Endothelial cell (in vitro differentiated cells): ENCODE results near the gene SCP2D1. TPM values are rescaled to one million over a fixed set of nuclear protein-coding genes. Genes with fewer than 3 reads are reported as not detected.

Source experiments
- DNase-seq: peaks from one replicate; pipeline ENCODE4 v3.0.0; 2021; ENCODE audit warnings: low spot score
- H3K27ac Mint-ChIP-seq: one replicate; pipeline ENCODE4 v1.8.0; 2021; ENCODE audit warnings: mixed read lengths, inconsistent platforms; ENCODE audit not compliant: unreplicated experiment
- H3K27me3 Mint-ChIP-seq: one replicate; pipeline ENCODE4 v1.8.0; 2021; ENCODE audit warnings: mild to moderate bottlenecking, moderate library complexity, mixed read lengths, inconsistent platforms; ENCODE audit not compliant: unreplicated experiment
- H3K36me3 Mint-ChIP-seq: one replicate; pipeline ENCODE4 v1.8.0; 2021; ENCODE audit warnings: mild to moderate bottlenecking, low read depth, mixed read lengths, inconsistent platforms; ENCODE audit not compliant: unreplicated experiment
- H3K4me1 Mint-ChIP-seq: one replicate; pipeline ENCODE4 v1.8.0; 2021; ENCODE audit warnings: mild to moderate bottlenecking, mixed read lengths, inconsistent platforms; ENCODE audit not compliant: unreplicated experiment
- H3K4me3 Mint-ChIP-seq: one replicate; pipeline ENCODE4 v1.8.0; 2021; ENCODE audit warnings: mild to moderate bottlenecking, mixed read lengths, inconsistent platforms; ENCODE audit not compliant: unreplicated experiment
- H3K9me3 Mint-ChIP-seq: one replicate; pipeline ENCODE4 v1.8.0; 2021; ENCODE audit warnings: mixed read lengths, inconsistent platforms; ENCODE audit not compliant: unreplicated experiment
- CTCF ChIP-seq: fragments of 200-600 bp; sonication (generic); IDR thresholded peaks from one replicate; pipeline ENCODE4 v1.5.0; 2021; ENCODE audit warnings: antibody characterized with exemption; ENCODE audit not compliant: unreplicated experiment
- total RNA-seq: library from RNA; stranded (reverse); fragmentation: NEBNext Ultra II Directional; extraction: Animal tissue kit (Norgen Biotek cat#: 25700); gene quantifications from one replicate; pipeline ENCODE4 v1.2.1, GENCODE V29; 2021; ENCODE audit not compliant: unreplicated experiment

The SCP2D1 gene
- total RNA-seq, 1 donor from 2014 or later, result not detected

- no peak for DNase-seq
- no peaks in the 10 kb centered on the region for H3K36me3 Mint-ChIP-seq
- peaks cover 5% of the 10 kb centered on the region for H3K27me3 Mint-ChIP-seq
- no peak for TF ChIP-seq CTCF
- H3K4me1 Mint-ChIP-seq, result no peaks in the 10 kb centered on the region
- no peaks in the 10 kb centered on the region for H3K9me3 Mint-ChIP-seq
- no peak overlapping the region for H3K4me3 Mint-ChIP-seq
- no peak overlapping the region for H3K27ac Mint-ChIP-seq
Observed at GRCh38 chr20:18832546-18833200, 19.1 kb downstream of the SCP2D1 start.

- no peak overlapping the region for H3K27ac Mint-ChIP-seq
- H3K36me3 Mint-ChIP-seq, result no peaks in the 10 kb centered on the region
- H3K4me3 Mint-ChIP-seq, result no peak overlapping the region
- no peaks in the 10 kb centered on the region for H3K9me3 Mint-ChIP-seq
- DNase-seq, result no peak
- peaks cover 5% of the 10 kb centered on the region for H3K27me3 Mint-ChIP-seq
- no peak for TF ChIP-seq CTCF
- H3K4me1 Mint-ChIP-seq, result no peaks in the 10 kb centered on the region
Observed at GRCh38 chr20:18835466-18836256, 22.1 kb downstream of the SCP2D1 start.

GRCh38 chr20:18837718-18838117 is 24.1 kb downstream of the SCP2D1 start:
- no peak overlapping the region for H3K4me3 Mint-ChIP-seq
- no peak for DNase-seq
- no peaks in the 10 kb centered on the region for H3K4me1 Mint-ChIP-seq
- H3K36me3 Mint-ChIP-seq, result no peaks in the 10 kb centered on the region
- no peaks in the 10 kb centered on the region for H3K27me3 Mint-ChIP-seq
- TF ChIP-seq CTCF, result no peak
- H3K9me3 Mint-ChIP-seq, result no peaks in the 10 kb centered on the region
- H3K27ac Mint-ChIP-seq, result no peak overlapping the region

GRCh38 chr20:18839507-18840247 is 26.1 kb downstream of the SCP2D1 start:
- no peaks in the 10 kb centered on the region for H3K9me3 Mint-ChIP-seq
- H3K4me3 Mint-ChIP-seq, result no peak overlapping the region
- DNase-seq, result no peak
- no peaks in the 10 kb centered on the region for H3K36me3 Mint-ChIP-seq
- H3K27me3 Mint-ChIP-seq, result no peaks in the 10 kb centered on the region
- TF ChIP-seq CTCF, result no peak
- H3K4me1 Mint-ChIP-seq, result no peaks in the 10 kb centered on the region
- H3K27ac Mint-ChIP-seq, result no peak overlapping the region

- Mint-ChIP-seq H3K27me3 (no peaks in the 10 kb centered on the region), H3K4me1 (no peaks in the 10 kb centered on the region), H3K27ac (no peak overlapping the region), H3K36me3 (no peaks in the 10 kb centered on the region), H3K9me3 (no peaks in the 10 kb centered on the region), H3K4me3 (no peak overlapping the region)
- TF ChIP-seq CTCF, result no peak
- DNase-seq, result no peak
Observed at GRCh38 chr20:18840248-18840645, 26.7 kb downstream of the SCP2D1 start.
